ENCODE data around the gene TXNL4A.

TXNL4A gene

GRCh38 chr18:79933765-79934164 is 54.6 kb downstream of the TXNL4A start:
- H3K27me3 ChIP-seq (ENCODE audit: insufficient read depth, poor library complexity, severe bottlenecking), result no peaks in the 10 kb centered on the region

DNA sequence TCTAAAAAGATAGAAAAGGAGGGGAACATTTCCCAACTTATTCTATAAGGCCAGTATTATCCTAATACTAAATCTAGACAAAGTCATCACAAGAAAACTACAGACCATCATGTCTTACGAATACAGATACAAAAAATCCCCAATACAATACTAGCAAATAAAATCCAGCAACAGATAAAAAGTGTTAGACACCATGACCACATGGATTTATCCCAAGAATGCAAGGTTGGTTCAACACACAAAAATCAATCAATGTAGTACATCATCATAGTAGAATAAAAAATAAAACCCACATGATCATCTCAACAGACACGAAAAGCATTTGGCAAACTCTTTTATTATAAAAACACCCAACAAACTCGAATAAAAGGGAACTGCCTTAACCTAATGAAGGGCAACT is 55.5 kb downstream of the TXNL4A start:
- H3K27ac ChIP-seq (replicated peaks), result no peak overlapping the region; the same call in none of the 2 replicates
- H3K27me3 ChIP-seq (ENCODE audit: insufficient read depth, poor library complexity, severe bottlenecking), result no peaks in the 10 kb centered on the region
- H3K4me3 ChIP-seq (replicated peaks; ENCODE audit: insufficient read depth, low read length), result no peak overlapping the region
- DNase-seq (ENCODE audit: low read depth in 1 of 2, low spot score in 1 of 2), result no peak
- TF ChIP-seq CTCF (IDR thresholded peaks at IDR 0.05; ENCODE audit: insufficient read depth, low read length) (no peak), POLR2AphosphoS5 (IDR thresholded peaks at IDR 0.05; ENCODE audit: low read depth) (no peak), GABPA (IDR thresholded peaks at IDR 0.05; ENCODE audit: low read depth) (no peak), SPI1 (IDR thresholded peaks at IDR 0.05; ENCODE audit: borderline replicate concordance, low read depth) (no peak)
- TF ChIP-seq, protein P1, sequence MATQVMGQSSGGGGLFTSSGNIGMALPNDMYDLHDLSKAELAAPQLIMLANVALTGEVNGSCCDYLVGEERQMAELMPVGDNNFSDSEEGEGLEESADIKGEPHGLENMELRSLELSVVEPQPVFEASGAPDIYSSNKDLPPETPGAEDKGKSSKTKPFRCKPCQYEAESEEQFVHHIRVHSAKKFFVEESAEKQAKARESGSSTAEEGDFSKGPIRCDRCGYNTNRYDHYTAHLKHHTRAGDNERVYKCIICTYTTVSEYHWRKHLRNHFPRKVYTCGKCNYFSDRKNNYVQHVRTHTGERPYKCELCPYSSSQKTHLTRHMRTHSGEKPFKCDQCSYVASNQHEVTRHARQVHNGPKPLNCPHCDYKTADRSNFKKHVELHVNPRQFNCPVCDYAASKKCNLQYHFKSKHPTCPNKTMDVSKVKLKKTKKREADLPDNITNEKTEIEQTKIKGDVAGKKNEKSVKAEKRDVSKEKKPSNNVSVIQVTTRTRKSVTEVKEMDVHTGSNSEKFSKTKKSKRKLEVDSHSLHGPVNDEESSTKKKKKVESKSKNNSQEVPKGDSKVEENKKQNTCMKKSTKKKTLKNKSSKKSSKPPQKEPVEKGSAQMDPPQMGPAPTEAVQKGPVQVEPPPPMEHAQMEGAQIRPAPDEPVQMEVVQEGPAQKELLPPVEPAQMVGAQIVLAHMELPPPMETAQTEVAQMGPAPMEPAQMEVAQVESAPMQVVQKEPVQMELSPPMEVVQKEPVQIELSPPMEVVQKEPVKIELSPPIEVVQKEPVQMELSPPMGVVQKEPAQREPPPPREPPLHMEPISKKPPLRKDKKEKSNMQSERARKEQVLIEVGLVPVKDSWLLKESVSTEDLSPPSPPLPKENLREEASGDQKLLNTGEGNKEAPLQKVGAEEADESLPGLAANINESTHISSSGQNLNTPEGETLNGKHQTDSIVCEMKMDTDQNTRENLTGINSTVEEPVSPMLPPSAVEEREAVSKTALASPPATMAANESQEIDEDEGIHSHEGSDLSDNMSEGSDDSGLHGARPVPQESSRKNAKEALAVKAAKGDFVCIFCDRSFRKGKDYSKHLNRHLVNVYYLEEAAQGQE (IDR thresholded peaks at IDR 0.05; ENCODE audit: insufficient replicate concordance, low read depth), result no peak

More at GRCh38 chr18:79933765-79934164, 54.6 kb downstream of the TXNL4A start:
- peak; percentile 89 to 95 for DNase-seq (ENCODE audit: low read depth in 1 of 2, low spot score in 1 of 2)
- no peak overlapping the region for H3K4me3 ChIP-seq (replicated peaks; ENCODE audit: insufficient read depth, low read length)
- no peak overlapping the region; the same call in 1 of the 2 replicates for H3K27ac ChIP-seq (replicated peaks)
- TF ChIP-seq, protein P1 (IDR thresholded peaks at IDR 0.05; ENCODE audit: insufficient replicate concordance, low read depth), result no peak
- peak; percentile 88 for TF ChIP-seq CTCF (IDR thresholded peaks at IDR 0.05; ENCODE audit: insufficient read depth, low read length)
- TF ChIP-seq SPI1 (IDR thresholded peaks at IDR 0.05; ENCODE audit: borderline replicate concordance, low read depth), result peak; percentile 38; the same call in 1 of the 2 replicates
- TF ChIP-seq GABPA (IDR thresholded peaks at IDR 0.05; ENCODE audit: low read depth), result no peak
- TF ChIP-seq POLR2AphosphoS5 (IDR thresholded peaks at IDR 0.05; ENCODE audit: low read depth), result peak; percentile 82

DNA sequence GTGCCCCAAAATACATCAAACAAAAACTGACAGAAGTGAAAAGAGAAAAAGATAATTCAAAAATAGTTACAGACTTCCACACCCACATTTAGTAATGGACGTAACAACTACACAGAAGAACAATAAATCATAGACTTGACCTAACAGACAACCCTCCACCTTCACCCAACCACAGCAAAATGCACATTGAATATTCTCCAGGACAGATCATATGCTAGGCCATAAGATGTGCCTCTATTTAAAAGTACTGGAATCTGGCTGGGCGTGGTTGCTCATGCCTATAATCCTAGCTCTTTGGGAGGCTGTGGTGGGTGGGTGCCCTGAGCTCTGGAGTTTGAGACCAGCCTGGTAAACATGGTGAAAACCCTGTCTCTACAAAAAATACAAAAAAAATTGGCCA is 56.9 kb downstream of the TXNL4A start:
- DNase-seq (ENCODE audit: low read depth in 1 of 2, low spot score in 1 of 2), result no peak
- no peaks in the 10 kb centered on the region for H3K27me3 ChIP-seq (ENCODE audit: insufficient read depth, poor library complexity, severe bottlenecking)
- H3K27ac ChIP-seq (replicated peaks), result no peak overlapping the region
- H3K4me3 ChIP-seq (replicated peaks; ENCODE audit: insufficient read depth, low read length), result no peak overlapping the region
- TF ChIP-seq POLR2AphosphoS5 (IDR thresholded peaks at IDR 0.05; ENCODE audit: low read depth) (no peak), GABPA (IDR thresholded peaks at IDR 0.05; ENCODE audit: low read depth) (no peak), SPI1 (IDR thresholded peaks at IDR 0.05; ENCODE audit: borderline replicate concordance, low read depth) (no peak), CTCF (IDR thresholded peaks at IDR 0.05; ENCODE audit: insufficient read depth, low read length) (no peak)
- TF ChIP-seq, protein P1 (IDR thresholded peaks at IDR 0.05; ENCODE audit: insufficient replicate concordance, low read depth), result no peak

Measured in HL-60 (cell line).